CD4-positive, alpha-beta T cell (primary cell): ENCODE measurements around the gene VENTX. TPM values are rescaled to one million over a fixed set of nuclear protein-coding genes. Genes with fewer than 3 reads are reported as not detected.
A peak's percentile ranks its signal among the peaks of the same experiment; 100 is the strongest.

Experiments
- ATAC-seq: fragments of 200-7000 bp; cut with Tn5 transposase; one replicate; pipeline ENCODE4 v1.10.0; 2022; ENCODE audit warnings: mild to moderate bottlenecking; ENCODE audit not compliant: poor library complexity
- CTCF ChIA-PET: fragments of 350-600 bp; sonication (Branson Sonifier 250); formaldehyde crosslinking; loops from one replicate; lab custom pipeline; 2021; ENCODE audit warnings: antibody characterized with exemption, inconsistent platforms; lab: Charles Lee
- POLR2A ChIA-PET: fragments of 350-600 bp; sonication (Branson Sonifier 250); formaldehyde crosslinking; loops from one replicate; lab custom pipeline; 2021; ENCODE audit warnings: antibody characterized with exemption, inconsistent platforms; lab: Charles Lee
- DNase-seq, 14 experiments: peaks; one replicate each; pipeline ENCODE4 v3.0.0-alpha.2; 2013 to 2020; ENCODE audit warnings: mixed read lengths in 2 of 14
- H3K27ac ChIP-seq, 2 donors: one replicate each; pipeline versions ENCODE4 v1.5.1 to v1.7.0; 2013; ENCODE audit warnings: low read length in 2 of 2, low read depth in 1 of 2, mild to moderate bottlenecking in 1 of 2
- H3K27me3 ChIP-seq, 2 experiments: 1 replicate in 1 of 2; 2 replicates in 1 of 2; pipeline versions ENCODE4 v1.6.1 to v1.7.0; 2013; ENCODE audit warnings: low read length in 2 of 2, control low read depth in 1 of 2, mild to moderate bottlenecking in 1 of 2, moderate library complexity in 1 of 2; ENCODE audit not compliant: insufficient read depth in 2 of 2, control insufficient read depth in 1 of 2
- H3K36me3 ChIP-seq: one replicate; pipeline ENCODE4 v1.6.1; 2013; ENCODE audit warnings: low read length, control low read depth; ENCODE audit not compliant: insufficient read depth
- H3K4me1 ChIP-seq: one replicate; pipeline ENCODE4 v1.6.1; 2013; ENCODE audit warnings: low read length, control low read depth; ENCODE audit not compliant: insufficient read depth
- H3K4me3 ChIP-seq: one replicate; pipeline ENCODE4 v1.5.1; 2013; ENCODE audit warnings: mild to moderate bottlenecking, low read length, moderate library complexity
- H3K9me3 ChIP-seq, 2 experiments: 1 replicate in 1 of 2; 2 replicates in 1 of 2; pipeline versions ENCODE4 v1.6.1 to v1.7.0; 2013; ENCODE audit warnings: low read length in 2 of 2, mild to moderate bottlenecking in 2 of 2, control low read depth in 1 of 2, moderate library complexity in 1 of 2; ENCODE audit not compliant: control insufficient read depth in 1 of 2, insufficient read depth in 1 of 2
- H3K27ac Mint-ChIP-seq: one replicate; pipeline ENCODE4 v1.8.0; 2020; ENCODE audit warnings: mixed read lengths
- H3K27me3 Mint-ChIP-seq: one replicate; pipeline ENCODE4 v1.8.0; 2021; ENCODE audit warnings: mixed read lengths
- H3K36me3 Mint-ChIP-seq: one replicate; pipeline ENCODE4 v1.8.0; 2021; ENCODE audit warnings: low read depth, mixed read lengths
- H3K4me1 Mint-ChIP-seq: one replicate; pipeline ENCODE4 v1.8.0; 2021; ENCODE audit warnings: low read depth, mixed read lengths
- H3K4me3 Mint-ChIP-seq: one replicate; pipeline ENCODE4 v1.8.0; 2020; ENCODE audit warnings: mild to moderate bottlenecking, mixed read lengths
- H3K9me3 Mint-ChIP-seq: one replicate; pipeline ENCODE4 v1.8.0; 2020; ENCODE audit warnings: mixed read lengths
- intact Hi-C, 2 experiments: fragments of 100-400 bp; cut with DNase I in 1 of 2; cut with micrococcal nuclease in 1 of 2; formaldehyde crosslinking; loops; one replicate each; pipeline versions ENCODE4 v1.15.1 to v1.9.0; 2023 to 2025; cut with DNase I, micrococcal nuclease
- total RNA-seq, 174 experiments: library from RNA in 2 of 174; stranded (reverse) in 2 of 174; gene quantifications; one replicate each; pipeline ENCODE4 v1.2.3 and lab custom pipeline; 2021 to 2026
- TF ChIP-seq, protein P1 (sequence below): fragments of 200-600 bp; IDR thresholded peaks from one replicate; pipeline ENCODE4 v1.8.0; 2022; ENCODE audit warnings: antibody characterized with exemption, mild to moderate bottlenecking

VENTX gene
- total RNA-seq, 2 experiments from 2014 or later: 0.11 to 0.14 TPM

DNA sequence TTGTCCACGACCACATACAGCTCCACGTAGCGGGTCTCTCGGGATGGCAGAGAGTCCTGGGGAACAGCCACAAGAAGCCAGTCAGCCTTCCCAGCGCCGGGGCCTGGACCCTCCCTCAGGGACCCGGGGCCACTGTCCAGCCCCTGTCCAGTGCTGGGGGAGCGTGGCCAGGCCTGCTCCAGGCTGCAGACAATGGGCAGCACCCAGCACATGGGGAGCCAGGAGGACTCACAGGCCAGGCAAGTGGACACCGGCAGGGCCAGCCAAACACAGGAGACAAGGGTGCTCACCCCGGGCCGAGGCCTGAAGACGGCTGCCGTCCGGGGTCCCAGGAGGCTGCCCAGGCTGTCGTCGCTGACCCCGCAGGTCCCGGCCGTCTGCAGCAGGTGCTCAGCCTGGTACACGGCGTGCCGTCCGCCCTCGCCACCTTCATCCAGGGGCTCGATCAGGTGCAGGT lies 35.3 kb downstream of the VENTX start:
- Mint-ChIP-seq H3K4me1 (peaks cover 21% of the 10 kb centered on the region), H3K27ac (no peak overlapping the region), H3K27me3 (no peaks in the 10 kb centered on the region), H3K36me3 (peaks cover 28% of the 10 kb centered on the region), H3K9me3 (no peaks in the 10 kb centered on the region), H3K4me3 (no peak overlapping the region)
- ChIA-PET CTCF (no interaction called here), POLR2A (no interaction called here)
- intact Hi-C loops: no loop called here
- TF ChIP-seq, protein P1, sequence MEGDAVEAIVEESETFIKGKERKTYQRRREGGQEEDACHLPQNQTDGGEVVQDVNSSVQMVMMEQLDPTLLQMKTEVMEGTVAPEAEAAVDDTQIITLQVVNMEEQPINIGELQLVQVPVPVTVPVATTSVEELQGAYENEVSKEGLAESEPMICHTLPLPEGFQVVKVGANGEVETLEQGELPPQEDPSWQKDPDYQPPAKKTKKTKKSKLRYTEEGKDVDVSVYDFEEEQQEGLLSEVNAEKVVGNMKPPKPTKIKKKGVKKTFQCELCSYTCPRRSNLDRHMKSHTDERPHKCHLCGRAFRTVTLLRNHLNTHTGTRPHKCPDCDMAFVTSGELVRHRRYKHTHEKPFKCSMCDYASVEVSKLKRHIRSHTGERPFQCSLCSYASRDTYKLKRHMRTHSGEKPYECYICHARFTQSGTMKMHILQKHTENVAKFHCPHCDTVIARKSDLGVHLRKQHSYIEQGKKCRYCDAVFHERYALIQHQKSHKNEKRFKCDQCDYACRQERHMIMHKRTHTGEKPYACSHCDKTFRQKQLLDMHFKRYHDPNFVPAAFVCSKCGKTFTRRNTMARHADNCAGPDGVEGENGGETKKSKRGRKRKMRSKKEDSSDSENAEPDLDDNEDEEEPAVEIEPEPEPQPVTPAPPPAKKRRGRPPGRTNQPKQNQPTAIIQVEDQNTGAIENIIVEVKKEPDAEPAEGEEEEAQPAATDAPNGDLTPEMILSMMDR: no peak
- Histone ChIP-seq H3K9me3 (no peaks in the 10 kb centered on the region), H3K27ac (no peak overlapping the region), H3K4me1 (peaks cover 47% of the 10 kb centered on the region), H3K4me3 (no peak overlapping the region), H3K27me3 (no peaks in the 10 kb centered on the region), H3K36me3 (peaks cover 54% of the 10 kb centered on the region)
- ATAC-seq: no peak
- no peak for DNase-seq

DNA sequence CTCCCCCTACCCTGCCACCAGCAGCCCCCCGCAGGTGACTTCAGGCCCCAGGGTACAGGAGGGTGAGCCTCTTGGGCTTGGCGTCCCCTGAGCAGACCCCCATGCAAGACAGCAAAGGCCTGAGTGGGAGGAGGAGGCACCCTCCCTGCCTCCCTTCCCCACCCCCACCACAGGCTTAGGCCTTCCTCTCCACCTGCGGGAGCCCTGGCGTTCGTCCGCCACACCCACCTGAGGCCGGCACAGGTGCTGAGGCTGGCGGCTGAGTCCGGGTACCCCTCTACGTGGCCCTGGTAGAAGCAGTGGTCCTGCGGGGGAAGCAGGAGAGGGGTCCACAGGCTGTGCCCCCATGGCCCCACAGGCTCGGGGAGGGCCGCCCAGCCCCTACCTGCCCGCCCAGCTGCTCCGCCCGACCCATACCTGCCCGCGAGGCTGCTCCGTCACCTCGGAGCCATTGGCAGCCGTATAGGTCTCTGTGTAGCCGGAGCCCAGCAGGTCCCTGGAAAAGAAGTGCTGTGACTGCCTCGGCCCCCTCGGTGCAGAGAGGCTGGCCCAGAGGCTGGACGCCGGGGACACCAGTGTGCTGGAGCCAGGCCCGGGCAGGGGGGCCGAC lies 36.0 kb downstream of the VENTX start:
- ATAC-seq (no peak), DNase-seq (no peak)
- Mint-ChIP-seq H3K27me3 (no peaks in the 10 kb centered on the region), H3K27ac (no peak overlapping the region), H3K9me3 (no peaks in the 10 kb centered on the region), H3K4me3 (no peak overlapping the region), H3K4me1 (peaks cover 27% of the 10 kb centered on the region), H3K36me3 (peaks cover 28% of the 10 kb centered on the region)
- POLR2A ChIA-PET: interaction anchor here (1.7 kb wide), 1 partner anchor 14 kb away, joined by 11 read pairs; no protein-coding TSS in a partner anchor
- peak overlapping the region; percentile 15 to 29 for H3K27ac ChIP-seq
- no peak overlapping the region for H3K4me3 ChIP-seq
- peaks cover 48% of the 10 kb centered on the region for H3K36me3 ChIP-seq
- intact Hi-C loops: no loop called here
- CTCF ChIA-PET: no interaction called here
- peaks cover 54% of the 10 kb centered on the region for H3K4me1 ChIP-seq
- H3K27me3 ChIP-seq: no peaks in the 10 kb centered on the region
- TF ChIP-seq, protein P1: no peak
- no peaks in the 10 kb centered on the region for H3K9me3 ChIP-seq

DNA sequence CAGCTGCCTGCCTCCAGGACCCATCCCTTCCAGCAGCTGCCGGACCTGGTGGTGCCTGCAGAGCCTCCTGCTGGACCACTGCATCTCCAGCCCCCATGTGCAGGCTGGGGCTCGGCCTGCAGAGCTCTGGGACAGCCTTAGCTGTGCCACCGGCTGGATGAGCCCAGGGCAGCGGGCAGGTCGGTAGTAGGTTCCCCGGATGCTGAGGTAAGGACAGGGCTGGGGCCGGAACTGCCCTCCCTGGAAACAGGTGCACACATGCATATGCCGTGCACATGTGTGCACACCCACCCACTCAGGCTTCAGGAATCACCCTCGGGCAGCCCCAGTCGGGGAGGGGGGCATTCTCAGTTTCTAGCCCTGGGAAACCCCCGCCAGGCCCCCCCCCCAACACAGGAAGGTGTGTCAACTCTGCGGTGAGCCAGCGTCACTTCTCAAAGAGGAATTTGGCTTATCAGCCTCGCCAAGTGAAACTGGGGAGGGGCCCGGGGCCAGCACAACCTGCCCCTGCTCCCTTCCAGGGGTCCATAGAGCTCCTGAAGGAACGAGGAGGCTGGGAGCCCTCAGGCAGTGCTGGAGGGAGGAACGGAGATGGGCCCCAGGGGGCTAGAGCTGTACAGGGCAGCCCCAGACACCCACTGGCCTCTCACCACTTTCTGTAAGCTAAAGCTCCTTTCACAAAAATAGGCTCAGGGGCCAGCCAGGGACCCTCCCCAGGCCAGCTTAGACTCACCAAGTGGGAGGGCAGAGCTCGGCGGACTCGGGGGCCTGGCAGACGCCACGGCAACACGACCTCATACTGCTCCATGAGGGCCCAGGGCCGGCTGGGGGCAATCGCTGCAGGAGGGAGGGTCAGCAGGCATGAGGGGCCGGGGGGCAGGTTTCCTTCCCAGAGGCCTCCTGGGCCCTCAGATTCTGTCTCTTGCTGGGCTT lies 37.4 kb downstream of the VENTX start:
- Mint-ChIP-seq H3K4me3 (peak overlapping the region; percentile 94), H3K9me3 (no peaks in the 10 kb centered on the region), H3K27ac (peak overlapping the region; percentile 98), H3K4me1 (peaks cover 40% of the 10 kb centered on the region), H3K27me3 (no peaks in the 10 kb centered on the region), H3K36me3 (peaks cover 34% of the 10 kb centered on the region)
- Histone ChIP-seq H3K4me3 (peak overlapping the region; percentile 91), H3K27me3 (no peaks in the 10 kb centered on the region), H3K27ac (peak overlapping the region; percentile 86 to 90), H3K4me1 (peaks cover 64% of the 10 kb centered on the region), H3K9me3 (no peaks in the 10 kb centered on the region), H3K36me3 (peaks cover 39% of the 10 kb centered on the region)
- peak; percentile 53 to 95 (median 76) for DNase-seq
- ChIA-PET CTCF (interaction anchor here (0.9 to 2.6 kb wide), 7 partner anchors 11 to 131 kb away, joined by 4 to 16 read pairs (median 6); no protein-coding TSS in a partner anchor), POLR2A (interaction anchor here (0.9 to 2.5 kb wide), 6 partner anchors 9 to 61 kb away, joined by 5 to 22 read pairs (median 6); no protein-coding TSS in a partner anchor)
- peak; percentile 68 for ATAC-seq
- TF ChIP-seq, protein P1: no peak
- intact Hi-C loops: loop anchor here (1.0 to 5.0 kb wide), 2 partner anchors 16 to 133 kb away; no protein-coding TSS in a partner anchor
